NT2/D1 (cell line): ENCODE data around the gene PPM1H.

ENCODE experiments used
- SUZ12 ChIP-seq: IDR thresholded peaks from 2 replicates; pipeline ENCODE4 v1.6.1; 2011; ENCODE audit not compliant: insufficient read length, insufficient read depth; ENCODE audit errors: extremely low read depth
- YY1 ChIP-seq: IDR thresholded peaks from 2 replicates; pipeline ENCODE4 v1.6.1; 2011; ENCODE audit not compliant: insufficient read length, insufficient read depth
- ZNF274 ChIP-seq: IDR thresholded peaks from 2 replicates; pipeline ENCODE4 v1.6.1; 2011; ENCODE audit warnings: mild to moderate bottlenecking, low read depth, low read length

DNA sequence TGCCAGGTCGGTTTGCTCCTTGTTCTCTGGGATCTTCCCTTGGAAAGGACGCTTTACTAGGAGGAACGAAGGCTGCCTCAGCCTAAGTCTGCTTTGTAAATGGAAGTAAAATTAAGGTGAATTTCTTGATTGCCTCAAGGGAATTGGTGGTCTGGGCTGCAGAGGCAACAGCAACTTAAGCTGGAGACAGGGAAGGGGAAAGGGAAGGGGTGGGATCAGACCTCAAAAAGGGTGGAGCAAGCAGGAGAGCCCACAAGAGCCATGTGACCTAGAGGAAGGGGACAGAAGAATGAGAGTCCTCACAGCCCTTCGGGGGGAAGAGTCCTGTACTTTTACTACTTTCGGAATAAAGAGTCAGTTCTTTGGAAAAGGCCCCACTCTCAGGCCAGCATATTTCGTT is 147.9 kb downstream of the PPM1H start:
- no peak for TF ChIP-seq YY1
- TF ChIP-seq SUZ12 = no peak
- no peak for TF ChIP-seq ZNF274
